Nephron progenitor cell (in vitro differentiated cells): ENCODE results near the gene IZUMO4.

Source experiments
- DNase-seq: peaks from one replicate; pipeline ENCODE4 v3.0.0; 2021
- H3K27ac Mint-ChIP-seq: 2 replicates; pipeline ENCODE4 v1.8.0; 2021; ENCODE audit warnings: mild to moderate bottlenecking, moderate library complexity, mixed read lengths
- H3K27me3 Mint-ChIP-seq: 2 replicates; pipeline ENCODE4 v1.8.0; 2021; ENCODE audit warnings: mild to moderate bottlenecking, low read depth, mixed read lengths; ENCODE audit not compliant: poor library complexity
- H3K36me3 Mint-ChIP-seq: 2 replicates; pipeline ENCODE4 v1.8.0; 2021; ENCODE audit warnings: low read depth, mixed read lengths
- H3K4me1 Mint-ChIP-seq: 2 replicates; pipeline ENCODE4 v1.8.0; 2021; ENCODE audit warnings: mixed read lengths
- H3K4me3 Mint-ChIP-seq: 2 replicates; pipeline ENCODE4 v1.8.0; 2021; ENCODE audit warnings: mild to moderate bottlenecking, moderate library complexity, mixed read lengths
- H3K9me3 Mint-ChIP-seq: 2 replicates; pipeline ENCODE4 v1.8.0; 2021; ENCODE audit warnings: mild to moderate bottlenecking, moderate library complexity, mixed read lengths
- TF ChIP-seq, protein P1 (sequence below): fragments of 200-600 bp; sonication (generic); IDR thresholded peaks from 2 replicates; pipeline ENCODE4 v1.5.0; 2021; ENCODE audit warnings: antibody characterized with exemption

The IZUMO4 gene

DNA sequence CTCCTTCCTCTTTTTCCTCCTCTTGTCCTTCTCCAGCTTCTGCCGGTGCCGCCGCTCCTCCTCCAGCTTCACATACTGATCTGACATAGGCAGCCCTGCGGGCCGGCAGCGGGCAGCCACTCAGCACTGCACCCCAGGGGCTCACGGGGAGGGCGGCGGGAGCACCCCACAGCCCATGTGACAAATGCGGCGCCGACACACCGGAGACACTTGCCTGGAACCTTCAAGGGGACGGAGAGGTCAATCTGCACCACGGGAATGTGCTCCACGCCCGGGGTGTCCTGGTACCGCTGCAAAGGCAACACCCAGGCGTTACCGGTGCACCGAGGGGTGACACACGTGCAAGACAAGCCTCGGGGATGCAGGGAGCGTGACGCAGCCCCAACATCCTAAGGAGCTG lies 18.6 kb downstream of the IZUMO4 start:
- TF ChIP-seq, protein P1, sequence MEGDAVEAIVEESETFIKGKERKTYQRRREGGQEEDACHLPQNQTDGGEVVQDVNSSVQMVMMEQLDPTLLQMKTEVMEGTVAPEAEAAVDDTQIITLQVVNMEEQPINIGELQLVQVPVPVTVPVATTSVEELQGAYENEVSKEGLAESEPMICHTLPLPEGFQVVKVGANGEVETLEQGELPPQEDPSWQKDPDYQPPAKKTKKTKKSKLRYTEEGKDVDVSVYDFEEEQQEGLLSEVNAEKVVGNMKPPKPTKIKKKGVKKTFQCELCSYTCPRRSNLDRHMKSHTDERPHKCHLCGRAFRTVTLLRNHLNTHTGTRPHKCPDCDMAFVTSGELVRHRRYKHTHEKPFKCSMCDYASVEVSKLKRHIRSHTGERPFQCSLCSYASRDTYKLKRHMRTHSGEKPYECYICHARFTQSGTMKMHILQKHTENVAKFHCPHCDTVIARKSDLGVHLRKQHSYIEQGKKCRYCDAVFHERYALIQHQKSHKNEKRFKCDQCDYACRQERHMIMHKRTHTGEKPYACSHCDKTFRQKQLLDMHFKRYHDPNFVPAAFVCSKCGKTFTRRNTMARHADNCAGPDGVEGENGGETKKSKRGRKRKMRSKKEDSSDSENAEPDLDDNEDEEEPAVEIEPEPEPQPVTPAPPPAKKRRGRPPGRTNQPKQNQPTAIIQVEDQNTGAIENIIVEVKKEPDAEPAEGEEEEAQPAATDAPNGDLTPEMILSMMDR = no peak
- Mint-ChIP-seq H3K4me1 (no peaks in the 10 kb centered on the region), H3K27me3 (no peaks in the 10 kb centered on the region), H3K9me3 (no peaks in the 10 kb centered on the region), H3K27ac (no peak overlapping the region), H3K36me3 (peaks cover 29% of the 10 kb centered on the region), H3K4me3 (no peak overlapping the region)
- no peak for DNase-seq

DNA sequence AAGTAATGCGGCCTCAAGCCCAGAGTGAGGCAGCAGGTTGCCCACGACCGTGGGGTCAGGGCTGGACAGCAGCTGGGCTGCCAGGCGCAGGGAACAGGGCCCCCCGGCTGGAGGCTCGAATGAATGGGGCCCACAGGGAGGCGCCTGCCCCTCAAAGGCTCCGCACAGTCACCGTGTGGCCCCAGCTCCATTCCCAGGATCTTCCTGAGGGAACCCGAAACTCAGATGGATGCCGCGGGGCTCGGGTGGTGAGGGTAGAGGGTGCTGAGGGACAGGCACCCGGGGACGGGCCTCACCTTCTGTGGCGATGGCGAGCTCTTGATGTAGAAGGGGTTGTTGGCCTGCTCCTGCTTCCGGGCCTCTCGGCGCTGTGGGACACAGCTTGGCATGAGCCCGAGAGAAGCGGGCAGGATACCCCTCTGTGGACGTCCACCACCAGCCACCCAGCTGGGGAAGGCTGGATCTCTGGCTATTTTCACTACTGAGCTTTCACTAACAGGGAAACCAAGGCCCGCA lies 19.3 kb downstream of the IZUMO4 start:
- TF ChIP-seq, protein P1 = no peak
- Mint-ChIP-seq H3K4me1 (no peaks in the 10 kb centered on the region), H3K27me3 (no peaks in the 10 kb centered on the region), H3K9me3 (no peaks in the 10 kb centered on the region), H3K27ac (peak overlapping the region; percentile 29), H3K4me3 (no peak overlapping the region), H3K36me3 (peaks cover 29% of the 10 kb centered on the region)
- no peak for DNase-seq

DNA sequence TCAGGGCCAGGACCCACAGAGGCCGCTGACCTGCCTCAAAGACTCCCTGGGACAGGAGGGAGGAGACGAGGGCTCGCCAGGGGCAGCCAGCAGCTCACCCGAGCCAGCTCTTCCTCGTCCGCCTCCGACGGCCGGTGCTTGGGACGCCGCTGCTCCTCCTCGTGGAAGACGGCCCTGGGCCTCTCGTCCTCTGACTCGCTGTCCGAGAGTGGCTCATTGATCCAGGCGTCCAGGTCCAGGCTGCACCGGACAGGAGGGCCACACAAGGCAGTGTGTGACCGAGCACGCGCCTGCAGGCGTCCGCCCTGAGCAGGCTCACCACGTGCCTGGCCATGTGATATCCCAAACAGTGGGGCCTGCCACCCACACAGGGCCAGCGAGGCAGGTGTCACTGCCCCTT lies 19.8 kb downstream of the IZUMO4 start:
- Mint-ChIP-seq H3K4me1 (no peaks in the 10 kb centered on the region), H3K27me3 (no peaks in the 10 kb centered on the region), H3K27ac (no peak overlapping the region), H3K4me3 (no peak overlapping the region), H3K9me3 (no peaks in the 10 kb centered on the region), H3K36me3 (peaks cover 29% of the 10 kb centered on the region)
- TF ChIP-seq, protein P1 = no peak
- no peak for DNase-seq

DNA sequence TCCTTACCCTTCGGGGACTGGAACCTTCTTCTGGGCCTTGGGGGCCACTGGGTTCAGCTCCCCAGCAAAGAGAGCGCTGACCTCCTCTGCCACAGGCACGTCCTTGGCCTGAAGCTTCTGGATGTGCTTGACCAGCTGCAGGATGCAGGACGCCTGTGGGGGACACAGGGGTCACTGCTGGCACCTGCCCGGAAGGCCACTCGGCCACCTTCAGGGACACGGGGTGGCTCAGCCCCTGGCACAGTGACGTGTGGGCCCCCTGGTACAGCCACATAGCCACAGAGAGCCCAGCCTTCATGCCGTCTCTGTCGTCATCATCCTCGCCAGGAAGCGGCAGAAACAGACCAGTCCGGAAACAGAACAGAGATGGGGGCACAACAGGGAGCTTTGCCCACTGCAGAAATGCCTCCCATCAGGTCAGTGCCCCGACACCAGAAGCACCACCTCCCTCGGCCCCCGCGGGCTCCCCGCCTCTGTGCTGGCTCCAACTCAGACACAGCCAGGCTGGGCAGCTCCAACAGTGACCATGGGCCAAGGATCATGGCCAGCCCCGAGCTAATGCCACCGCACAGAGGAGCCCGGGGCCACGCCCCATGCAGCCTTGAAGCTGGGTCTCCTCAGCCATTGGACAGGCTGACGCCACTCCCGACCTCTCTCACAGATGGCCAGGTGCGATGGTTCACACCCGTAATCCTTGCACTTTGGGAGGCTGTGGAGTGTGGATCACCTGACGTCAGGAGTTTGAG lies 20.7 kb downstream of the IZUMO4 start:
- H3K9me3 Mint-ChIP-seq = no peaks in the 10 kb centered on the region
- no peak overlapping the region for H3K4me3 Mint-ChIP-seq
- no peak overlapping the region for H3K27ac Mint-ChIP-seq
- no peak for DNase-seq
- H3K4me1 Mint-ChIP-seq = no peaks in the 10 kb centered on the region
- peaks cover 26% of the 10 kb centered on the region for H3K36me3 Mint-ChIP-seq
- TF ChIP-seq, protein P1 = no peak
- H3K27me3 Mint-ChIP-seq = no peaks in the 10 kb centered on the region

DNA sequence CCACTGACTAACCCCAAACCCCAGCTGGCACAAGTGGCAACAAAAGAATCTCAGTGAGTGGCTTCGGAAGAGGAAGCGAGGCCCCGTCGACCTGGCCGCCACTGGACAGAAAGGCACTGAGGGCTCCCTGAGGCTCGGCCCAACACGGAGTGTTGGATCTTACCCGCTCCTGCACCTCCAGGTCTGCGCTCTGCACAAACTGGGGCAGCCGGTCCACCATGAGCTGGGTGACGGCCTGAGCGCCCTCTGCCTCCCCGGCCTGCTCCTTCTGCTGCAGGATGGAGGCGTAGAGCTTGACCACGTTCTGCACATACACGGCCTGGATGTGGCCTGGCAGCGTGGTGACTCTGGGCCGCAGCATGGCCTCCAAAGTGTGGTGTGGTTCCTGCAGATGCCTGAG lies 21.7 kb downstream of the IZUMO4 start:
- Mint-ChIP-seq H3K36me3 (peaks cover 24% of the 10 kb centered on the region), H3K4me3 (no peak overlapping the region), H3K27me3 (no peaks in the 10 kb centered on the region), H3K9me3 (no peaks in the 10 kb centered on the region), H3K4me1 (no peaks in the 10 kb centered on the region), H3K27ac (no peak overlapping the region)
- DNase-seq = no peak
- TF ChIP-seq, protein P1 = no peak
